Endothelial cell of umbilical vein (primary cell): ENCODE results near the gene MSL3B.

Experiments used
- BruUV-seq: library from RNA; stranded (reverse); fragments of 400-500 nt; replicated peaks from 2 replicates; lab custom pipeline; 2021; lab: Mats Ljungman, UMichigan
- CTCF ChIA-PET: fragments of 300-600, 350-600 bp; sonication (Branson Sonifier 250); formaldehyde crosslinking; loops from one replicate; lab custom pipeline; 2021; ENCODE audit warnings: antibody characterized with exemption, inconsistent platforms; lab: Charles Lee
- POLR2A ChIA-PET: fragments of 300-600, 350-600 bp; sonication (Branson Sonifier 250); formaldehyde crosslinking; loops from one replicate; lab custom pipeline; 2021; ENCODE audit warnings: antibody characterized with exemption, inconsistent platforms; lab: Charles Lee
- DNase-seq: peaks from one replicate; pipeline ENCODE4 v3.0.0-alpha.2; 2011; ENCODE audit warnings: low read depth, low spot score
- FAIRE-seq: peaks from 2 replicates; lab custom pipeline; 2011; peaks lifted over from hg19 to GRCh38; lab: Jason Lieb, UNC
- H2AFZ ChIP-seq: 2 replicates; pipeline ENCODE4 v1.6.0; 2012; ENCODE audit warnings: low read depth, low read length, control low read depth, inconsistent platforms
- H3K27ac ChIP-seq: 2 replicates; pipeline ENCODE4 v1.5.1; 2011; ENCODE audit warnings: low read depth, mild to moderate bottlenecking, control low read depth, low read length, moderate library complexity; ENCODE audit not compliant: insufficient read depth
- H3K27me3 ChIP-seq, 2 experiments: 2 replicates each; pipeline versions ENCODE4 v1.6.0 to v1.6.1; 2011; ENCODE audit warnings: low read length in 2 of 2, mixed read lengths in 1 of 2; ENCODE audit not compliant: control insufficient read depth in 2 of 2, insufficient read depth in 2 of 2
- H3K36me3 ChIP-seq, 2 experiments: 2 replicates in 1 of 2; 3 replicates in 1 of 2; pipeline ENCODE4 v1.5.1; 2011; ENCODE audit warnings: low read length in 2 of 2, mild to moderate bottlenecking in 1 of 2, moderate library complexity in 1 of 2; ENCODE audit not compliant: control insufficient read depth in 2 of 2, insufficient read depth in 2 of 2; ENCODE audit errors: extremely low read depth in 1 of 2
- H3K4me1 ChIP-seq: 3 replicates; pipeline ENCODE4 v1.5.1; 2011; ENCODE audit warnings: mild to moderate bottlenecking, low read length; ENCODE audit not compliant: control insufficient read depth, insufficient read depth; ENCODE audit errors: extremely low read depth
- H3K4me2 ChIP-seq: 2 replicates; pipeline ENCODE4 v1.6.1; 2011; ENCODE audit warnings: low read length, control low read depth, mixed read lengths; ENCODE audit not compliant: insufficient read depth
- H3K4me3 ChIP-seq, 3 experiments: fragments of 200-600 bp in 1 of 3; sonication (generic), shearing (Covaris generic) in 1 of 3; replicated peaks in 1 of 3; 2 replicates each; pipeline ENCODE4 v1.5.1; 2011 to 2016; ENCODE audit warnings: control low read depth in 3 of 3, low read length in 3 of 3, mild to moderate bottlenecking in 2 of 3, inconsistent platforms in 1 of 3, low read depth in 1 of 3, moderate library complexity in 1 of 3; ENCODE audit not compliant: insufficient read depth in 1 of 3
- H3K79me2 ChIP-seq: 2 replicates; pipeline ENCODE4 v1.6.0; 2012; ENCODE audit warnings: low read length, inconsistent platforms; ENCODE audit not compliant: control insufficient read depth, insufficient read depth
- H3K9ac ChIP-seq: replicated peaks from 2 replicates; pipeline ENCODE3; 2011; ENCODE audit warnings: low read length, control low read depth; ENCODE audit not compliant: insufficient read depth; ENCODE audit errors: extremely low read depth
- H3K9me1 ChIP-seq: replicated peaks from 3 replicates; pipeline ENCODE4 v1.6.0; 2011; ENCODE audit warnings: mild to moderate bottlenecking, low read length; ENCODE audit not compliant: control insufficient read depth, insufficient read depth; ENCODE audit errors: extremely low read depth
- H3K9me3 ChIP-seq: replicated peaks from 2 replicates; pipeline ENCODE4 v1.5.1; 2012; ENCODE audit warnings: low read length, inconsistent platforms; ENCODE audit not compliant: control insufficient read depth, insufficient read depth
- H4K20me1 ChIP-seq: replicated peaks from 2 replicates; pipeline ENCODE3; 2011; ENCODE audit warnings: mild to moderate bottlenecking, low read length; ENCODE audit not compliant: control insufficient read depth, insufficient read depth; ENCODE audit errors: extremely low read depth
- CTCF ChIP-seq, 2 donors: IDR thresholded peaks; 1 replicate in 1 of 2; 2 replicates in 1 of 2; pipeline ENCODE4 v1.5.1; 2011; ENCODE audit warnings: low read length in 2 of 2, mild to moderate bottlenecking in 2 of 2, moderate library complexity in 2 of 2, control low read depth in 1 of 2, inconsistent platforms in 1 of 2, low read depth in 1 of 2; ENCODE audit not compliant: insufficient read depth in 1 of 2; ENCODE audit errors: extremely low read depth in 1 of 2
- EZH2 ChIP-seq: IDR thresholded peaks from 2 replicates; pipeline ENCODE4 v1.6.1; 2012; ENCODE audit warnings: borderline replicate concordance, low read depth, mild to moderate bottlenecking, moderate library complexity, low read length, inconsistent platforms; ENCODE audit not compliant: severe bottlenecking
- FOS ChIP-seq: IDR thresholded peaks from 2 replicates; pipeline ENCODE4 v1.6.1; 2011; ENCODE audit warnings: mild to moderate bottlenecking, low read length, moderate library complexity, borderline replicate concordance; ENCODE audit not compliant: insufficient read depth
- GATA2 ChIP-seq: IDR thresholded peaks from 2 replicates; pipeline ENCODE4 v1.7.0; 2011; ENCODE audit warnings: low read depth, mild to moderate bottlenecking, moderate library complexity, mixed read lengths, low read length; ENCODE audit not compliant: insufficient read length, insufficient read depth
- JUN ChIP-seq: IDR thresholded peaks from 2 replicates; pipeline ENCODE4 v1.6.1; 2011; ENCODE audit warnings: borderline replicate concordance, low read depth; ENCODE audit not compliant: insufficient read length, insufficient read depth
- MAX ChIP-seq: IDR thresholded peaks from 2 replicates; pipeline ENCODE4 v1.6.1; 2011; ENCODE audit not compliant: insufficient read depth, insufficient read length
- MYC ChIP-seq: IDR thresholded peaks from one replicate; pipeline ENCODE4 v1.6.1; 2011; ENCODE audit warnings: mild to moderate bottlenecking, low read depth, low read length
- POLR2A ChIP-seq: IDR thresholded peaks from 2 replicates; pipeline ENCODE4 v1.6.1; 2012; ENCODE audit warnings: low read depth, mild to moderate bottlenecking, control low read depth, low read length
- POLR2AphosphoS5 ChIP-seq: IDR thresholded peaks from 2 replicates; pipeline ENCODE4 v1.6.1; 2012; ENCODE audit warnings: low read depth, mild to moderate bottlenecking, control low read depth, low read length, moderate library complexity; ENCODE audit not compliant: insufficient read depth
- dilution Hi-C: fragments of 300-500 bp; cut with MboI; formaldehyde crosslinking; loops from one replicate; pipeline ENCODE4 v1.15.0; 2019; ENCODE audit warnings: low sequenced_read_pairs; ENCODE audit not compliant: extremely low pct_ligation_motif_present
- intact Hi-C: fragments of 100-400 bp; cut with micrococcal nuclease; formaldehyde crosslinking; loops from one replicate; pipeline ENCODE4 v1.10.0; 2022

The MSL3B gene

GRCh38 chr2:233819884-233820773 is 48.1 kb downstream of the MSL3B start:
- ChIA-PET CTCF (no interaction called here), POLR2A (no interaction called here)
- H3K4me2 ChIP-seq = no peak overlapping the region
- no peaks in the 10 kb centered on the region for H3K9me3 ChIP-seq
- H3K9ac ChIP-seq = no peak overlapping the region
- TF ChIP-seq POLR2AphosphoS5 (no peak), JUN (no peak)
- BruUV-seq = no TSS peak
- H3K9me1 ChIP-seq = no peaks in the 10 kb centered on the region
- H3K36me3 ChIP-seq = no peaks in the 10 kb centered on the region
- dilution Hi-C loops = no loop called here
- no peak for DNase-seq
- no peaks in the 10 kb centered on the region for H3K27me3 ChIP-seq
- intact Hi-C loops = no loop called here
- H3K4me1 ChIP-seq = no peaks in the 10 kb centered on the region
- H3K4me3 ChIP-seq = no peak overlapping the region
- no peaks in the 10 kb centered on the region for H3K79me2 ChIP-seq
- H3K27ac ChIP-seq = no peak overlapping the region
- no peak for FAIRE-seq
- H4K20me1 ChIP-seq = no peaks in the 10 kb centered on the region
- no peak overlapping the region for H2AFZ ChIP-seq

GRCh38 chr2:233818639-233819621 is 49.3 kb downstream of the MSL3B start:
- no peaks in the 10 kb centered on the region for H3K9me1 ChIP-seq
- FAIRE-seq (no peak), DNase-seq (no peak)
- no peaks in the 10 kb centered on the region for H4K20me1 ChIP-seq
- CTCF ChIA-PET = no interaction called here
- no peaks in the 10 kb centered on the region for H3K9me3 ChIP-seq
- H3K27me3 ChIP-seq = no peaks in the 10 kb centered on the region
- no peak overlapping the region for H3K4me3 ChIP-seq
- POLR2A ChIA-PET = no interaction called here
- no TSS peak for BruUV-seq
- TF ChIP-seq JUN (no peak), EZH2 (no peak), POLR2AphosphoS5 (no peak), MAX (no peak), GATA2 (no peak), FOS (no peak), CTCF (IDR thresholded peaks at IDR 0.05; ENCODE audit: extremely low read depth in 1 of 2, insufficient read depth in 1 of 2, low read depth in 1 of 2, low read length in 2 of 2) (no peak), POLR2A (no peak), MYC (no peak)
- no peak overlapping the region for H3K4me2 ChIP-seq
- no peak overlapping the region for H3K27ac ChIP-seq
- intact Hi-C loops = no loop called here
- H2AFZ ChIP-seq = no peak overlapping the region
- H3K4me1 ChIP-seq = no peaks in the 10 kb centered on the region
- dilution Hi-C loops = no loop called here
- no peak overlapping the region for H3K9ac ChIP-seq
- H3K36me3 ChIP-seq = no peaks in the 10 kb centered on the region
- H3K79me2 ChIP-seq = no peaks in the 10 kb centered on the region
